HL-60/S4 (cell line): ENCODE results near the gene GSKIP.

Experiments used
- in situ Hi-C: fragments of 300-500 bp; cut with MboI; formaldehyde crosslinking; loops from 2 replicates; pipeline ENCODE4 v1.14.3; 2022; ENCODE audit warnings: low sequenced_read_pairs

The GSKIP gene

DNA sequence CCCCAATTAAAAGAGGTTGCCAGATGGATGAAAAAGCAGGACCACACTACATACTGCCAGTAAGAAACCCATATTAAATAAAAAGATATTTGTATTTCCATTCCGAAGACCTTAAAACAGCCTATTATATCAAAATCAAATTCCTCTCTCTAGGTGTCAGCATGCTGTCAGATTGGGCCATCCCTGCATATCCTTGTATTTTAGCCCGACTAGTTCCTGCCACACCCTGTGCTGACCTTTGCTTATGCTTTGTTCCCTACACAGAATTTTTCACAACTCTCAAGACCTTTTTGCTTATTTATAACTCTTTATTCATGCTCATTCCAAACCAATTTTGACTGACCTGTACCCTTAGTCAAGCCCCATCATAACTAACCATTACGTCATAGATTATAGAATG is 12.8 kb downstream of the GSKIP start:
- in situ Hi-C loops, result no loop called here

DNA sequence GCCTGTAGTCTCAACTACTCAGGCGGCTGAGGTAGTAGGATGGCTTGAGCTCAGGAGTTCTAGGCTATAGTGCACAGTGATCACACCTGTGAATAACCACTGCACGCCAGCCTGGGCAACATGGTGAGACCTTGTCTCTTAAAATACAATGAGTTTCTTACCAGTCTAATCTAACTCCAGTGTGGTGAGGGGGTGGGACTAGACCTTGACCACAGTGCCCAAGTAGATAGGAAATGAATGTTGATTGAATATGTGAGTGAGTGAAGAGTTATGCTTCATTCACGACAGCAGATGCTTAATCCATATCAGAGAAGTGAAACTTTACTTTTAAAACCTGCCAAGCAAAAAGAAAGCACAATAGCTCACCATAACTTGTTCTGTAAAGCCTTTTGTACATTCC is 17.4 kb downstream of the GSKIP start:
- in situ Hi-C loops, result no loop called here

DNA sequence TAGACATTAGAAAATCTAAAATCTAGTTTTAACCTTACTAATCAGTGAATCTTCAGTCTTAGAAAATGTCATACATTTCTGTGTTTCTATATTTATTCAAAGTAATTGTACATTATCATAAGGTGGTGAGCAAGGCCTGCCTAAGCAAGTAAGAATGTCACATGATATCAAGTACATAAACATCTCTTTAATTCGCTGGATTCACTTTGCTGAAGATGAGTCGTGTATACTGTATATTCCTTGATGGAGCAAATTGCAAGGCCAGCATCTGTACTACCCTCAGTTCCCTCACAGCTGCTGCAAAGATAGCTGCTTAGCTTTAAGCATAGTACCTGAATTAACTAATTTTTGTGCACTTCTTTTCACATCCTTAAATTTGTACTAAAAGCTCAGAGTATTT is 20.1 kb downstream of the GSKIP start:
- in situ Hi-C loops, result no loop called here

DNA sequence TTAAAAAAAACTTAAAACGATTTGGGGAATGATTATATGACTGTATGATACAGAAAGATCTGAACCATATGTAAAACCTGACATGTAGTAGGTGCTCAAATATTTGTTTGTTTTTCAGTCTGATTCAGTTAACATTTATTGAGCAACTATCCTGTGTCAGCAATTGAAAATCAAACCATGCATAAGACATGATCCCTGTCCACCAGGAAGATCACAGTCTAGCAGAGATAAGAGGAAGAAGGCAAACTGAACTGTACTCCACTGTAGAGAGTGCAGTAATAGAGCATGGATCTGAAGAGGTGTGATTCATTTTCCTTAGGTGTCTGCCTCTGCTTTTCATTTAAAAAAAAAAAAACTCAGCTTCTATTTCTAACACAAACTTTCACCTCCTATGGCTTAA is 20.7 kb downstream of the GSKIP start:
- in situ Hi-C loops, result no loop called here

DNA sequence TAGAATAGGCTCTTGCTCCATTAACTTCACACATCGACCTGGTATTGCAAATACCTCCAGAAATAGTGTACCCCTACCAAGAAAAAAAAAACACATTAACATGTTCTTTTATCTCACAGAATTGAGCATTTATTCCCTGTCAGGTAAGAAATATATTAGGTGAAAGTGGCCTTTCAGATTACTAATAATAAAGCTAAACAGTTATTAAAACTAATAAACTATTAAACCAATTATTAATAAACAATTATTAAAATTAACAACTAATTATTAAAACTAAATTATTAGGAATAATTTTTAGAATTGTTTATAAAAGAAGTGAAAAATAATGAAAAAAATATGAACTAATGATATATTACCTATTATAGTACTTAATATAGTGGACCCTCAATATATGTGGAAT is 21.4 kb downstream of the GSKIP start:
- in situ Hi-C loops, result no loop called here

DNA sequence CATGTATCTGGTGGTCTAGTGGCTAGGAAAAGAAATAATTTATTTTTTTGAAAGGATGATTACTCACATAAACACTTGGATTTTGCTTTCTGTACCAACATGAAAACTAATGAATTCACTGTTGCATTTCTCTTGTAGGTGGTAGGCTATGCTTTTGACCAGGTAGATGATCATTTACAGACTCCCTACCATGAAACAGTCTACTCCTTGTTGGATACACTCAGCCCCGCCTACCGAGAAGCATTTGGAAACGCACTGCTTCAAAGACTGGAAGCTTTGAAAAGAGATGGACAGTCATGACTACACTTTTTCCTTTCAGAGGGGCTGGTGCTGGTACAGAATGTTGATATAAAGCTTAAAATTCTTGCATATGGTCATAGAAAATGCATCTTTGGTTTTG is 22.1 kb downstream of the GSKIP start:
- in situ Hi-C loops, result no loop called here

DNA sequence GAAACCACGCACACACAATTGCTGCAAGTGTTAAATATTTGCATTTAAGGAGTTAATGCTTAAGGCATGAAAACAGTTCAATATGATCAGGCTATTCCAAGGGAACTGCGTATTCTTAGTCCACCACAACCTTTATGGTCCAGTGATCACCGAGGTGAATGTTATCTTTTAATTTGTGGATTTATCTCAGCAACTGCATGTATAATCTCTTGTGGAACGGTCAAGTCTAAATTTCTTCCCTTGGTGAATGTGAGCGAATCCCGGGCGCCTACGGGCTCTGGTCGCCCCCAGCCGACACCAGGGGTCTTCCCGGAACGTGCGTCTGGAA is 27.6 kb downstream of the GSKIP start:
- in situ Hi-C loops, result no loop called here

DNA sequence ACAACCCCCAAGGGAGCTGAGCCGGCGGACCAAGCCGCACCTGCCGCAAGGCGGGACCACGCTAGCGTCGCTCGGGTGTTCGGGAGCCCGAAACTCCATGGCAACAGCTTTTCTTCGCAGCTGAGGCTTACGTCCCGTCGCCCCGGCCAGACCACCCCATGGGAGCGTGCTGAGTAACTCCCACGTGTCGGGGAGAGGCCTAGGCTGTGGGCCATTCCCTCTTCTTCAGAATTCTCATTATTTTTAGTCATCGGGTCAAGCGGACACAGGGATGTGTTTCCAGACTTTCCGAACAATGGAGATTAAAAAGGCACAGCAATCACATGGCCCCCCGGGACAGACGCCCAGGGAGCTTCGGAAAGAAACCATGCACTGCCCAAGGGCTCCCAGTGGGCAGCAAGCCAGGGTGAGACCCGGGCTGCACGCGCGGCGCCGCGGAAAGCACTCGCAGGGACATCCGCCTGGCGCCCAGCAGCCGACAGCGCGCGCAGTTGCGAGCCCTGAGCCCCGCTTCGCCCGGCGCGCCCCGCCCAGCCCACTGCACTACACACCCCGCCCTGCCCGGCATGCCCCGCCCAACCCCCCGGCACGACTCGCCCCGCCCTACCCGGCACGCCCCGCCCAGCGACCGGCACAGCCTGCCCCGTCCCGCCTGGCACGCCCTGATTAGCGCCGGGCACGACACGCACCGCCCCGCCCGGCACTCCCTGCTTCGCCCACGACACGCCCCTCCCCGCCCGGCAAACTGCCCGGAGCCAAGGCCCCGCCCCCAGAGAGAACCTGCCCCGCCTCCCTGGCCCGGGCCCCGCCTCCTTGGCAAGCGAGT is 28.2 kb downstream of the GSKIP start:
- in situ Hi-C loops, result no loop called here

DNA sequence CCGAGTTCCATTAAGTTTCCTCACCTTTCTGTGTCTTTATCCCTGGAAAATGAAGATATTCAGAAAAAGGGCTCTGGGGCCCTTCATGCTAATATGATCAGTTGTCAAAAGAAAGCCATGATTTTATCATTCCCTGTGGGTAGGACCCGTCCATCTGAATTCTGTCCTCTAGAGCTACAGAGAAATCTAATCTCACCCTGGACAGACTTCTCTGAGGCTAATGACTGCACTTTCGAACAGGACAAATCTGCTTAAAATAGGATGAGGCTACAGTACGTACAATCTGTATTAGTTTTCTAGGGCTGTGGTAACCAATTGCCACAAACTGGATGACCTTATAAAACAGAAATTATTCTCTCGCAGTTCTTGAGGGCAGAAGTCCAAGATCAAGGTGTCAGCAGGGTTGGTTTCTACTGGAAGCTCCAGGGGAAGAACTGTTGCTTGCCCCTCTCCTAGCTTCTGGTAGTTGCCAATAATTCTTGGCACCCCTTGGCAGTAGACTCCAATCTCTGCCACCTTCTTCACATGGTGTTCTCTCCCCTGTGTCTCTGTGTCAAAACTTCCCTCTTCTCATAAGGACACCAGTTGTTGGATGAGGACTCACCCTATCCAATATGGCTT is 29.9 kb downstream of the GSKIP start:
- in situ Hi-C loops, result no loop called here

DNA sequence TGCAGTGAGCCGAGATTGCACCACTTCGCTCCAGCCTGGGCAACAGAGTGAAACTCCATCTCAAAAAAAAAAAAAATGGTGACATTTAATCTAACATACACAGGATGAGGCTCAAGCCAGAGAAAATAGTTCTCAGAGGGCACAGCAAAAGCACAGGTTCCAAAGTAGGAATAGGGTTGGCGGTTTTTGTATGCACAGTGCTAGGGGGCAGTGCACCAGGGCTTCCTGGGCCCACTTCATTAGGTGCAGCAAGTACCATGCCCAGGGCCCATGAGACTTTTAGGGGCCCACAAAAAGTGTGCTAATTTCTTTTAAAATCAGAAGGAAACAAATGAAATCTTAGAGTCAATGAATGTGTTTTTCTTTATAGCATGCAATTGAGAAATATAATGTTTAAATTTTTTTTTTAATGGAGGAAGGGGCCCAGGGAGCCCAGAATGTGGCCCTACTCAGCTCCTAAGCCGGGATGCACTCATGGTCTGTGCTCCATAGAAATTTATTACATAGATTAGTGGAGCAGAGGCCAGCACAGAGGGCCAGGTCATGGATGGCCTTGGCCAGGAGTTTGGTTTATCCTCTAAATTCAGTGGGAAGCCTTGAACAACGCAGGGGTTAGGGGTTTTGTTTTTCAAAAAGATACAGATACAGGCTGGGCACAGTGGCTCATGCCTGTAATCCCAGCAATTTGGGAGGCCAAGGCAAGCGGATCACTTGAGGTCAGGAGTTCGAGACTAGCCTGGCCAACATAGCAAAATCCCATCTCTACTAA is 30.9 kb downstream of the GSKIP start:
- in situ Hi-C loops, result no loop called here

DNA sequence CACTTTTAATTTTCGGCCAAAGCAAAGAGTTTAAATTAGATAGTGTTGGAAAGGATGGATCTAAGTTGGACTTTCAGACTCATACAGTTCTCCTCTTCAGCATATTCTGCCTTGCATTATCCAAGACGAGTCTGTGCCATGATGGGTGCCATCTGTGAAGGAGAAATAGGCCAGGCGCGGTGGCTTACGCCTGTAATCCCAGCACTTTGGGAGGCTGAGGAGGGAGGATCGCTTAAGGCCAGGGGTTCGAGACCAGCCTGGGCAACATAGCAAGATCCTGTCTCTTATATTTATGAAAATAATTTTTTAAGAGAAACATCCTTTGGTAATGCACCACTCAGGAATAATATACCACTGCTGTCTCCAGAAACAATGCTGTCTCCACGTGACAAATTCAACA is 35.1 kb downstream of the GSKIP start:
- in situ Hi-C loops, result no loop called here

DNA sequence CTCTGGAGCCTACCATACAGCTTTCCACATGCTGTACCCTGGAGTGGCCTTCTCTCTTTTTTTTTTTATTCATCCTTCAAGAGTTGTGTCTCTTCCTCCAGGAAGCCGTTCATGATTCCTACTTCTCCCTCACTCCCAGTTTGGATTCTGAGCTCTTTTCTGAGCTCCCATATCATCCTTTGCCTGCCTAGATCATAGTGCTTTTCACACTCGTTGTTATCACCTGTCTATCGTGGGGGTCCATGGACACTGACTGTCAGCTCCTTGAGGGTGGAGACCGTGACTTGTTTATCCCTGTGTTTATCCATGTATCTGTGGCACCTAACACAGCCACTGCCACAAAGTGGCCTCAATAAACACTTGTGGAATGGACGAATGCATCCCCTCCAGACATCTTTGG is 35.6 kb downstream of the GSKIP start:
- in situ Hi-C loops, result no loop called here

DNA sequence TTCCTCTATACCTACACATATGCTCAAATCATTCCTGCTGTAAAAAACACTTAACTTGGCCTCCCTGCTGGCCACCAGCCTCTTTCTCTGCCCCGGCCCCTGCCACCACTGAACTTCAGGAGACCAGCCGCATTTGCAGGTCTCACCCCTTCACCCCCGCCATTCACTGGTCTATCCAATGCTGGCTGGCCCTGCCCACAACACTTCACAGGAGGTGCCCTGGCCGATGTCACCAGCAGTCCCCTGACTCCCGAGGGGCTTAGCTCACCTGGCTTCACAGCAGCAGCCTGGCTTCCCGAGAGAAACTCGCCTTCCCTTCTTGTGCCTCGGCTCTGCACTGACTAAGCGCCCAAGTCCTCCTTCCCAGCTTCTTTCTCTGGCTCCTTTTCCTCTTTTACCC is 36.1 kb downstream of the GSKIP start:
- in situ Hi-C loops, result no loop called here

DNA sequence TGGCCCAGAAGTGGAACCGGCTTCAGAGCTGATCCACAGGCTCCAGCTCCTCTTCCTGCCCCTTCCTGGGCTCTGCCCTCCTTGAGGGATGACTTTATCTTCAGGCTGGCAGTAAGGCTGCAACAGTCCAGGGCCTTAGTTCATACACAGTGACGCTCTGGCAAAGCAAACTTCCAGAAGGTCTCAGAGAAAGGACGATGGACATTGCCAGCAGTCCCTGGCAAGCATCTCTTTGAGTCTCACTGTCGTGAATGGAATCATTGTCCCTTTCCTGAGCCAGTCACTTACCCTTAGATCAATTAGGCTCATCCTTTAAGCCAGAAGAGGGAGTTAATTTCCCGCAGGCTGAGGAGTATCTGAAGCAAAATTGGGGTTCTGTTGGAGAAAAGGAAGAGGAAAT is 37.2 kb downstream of the GSKIP start:
- in situ Hi-C loops, result no loop called here

DNA sequence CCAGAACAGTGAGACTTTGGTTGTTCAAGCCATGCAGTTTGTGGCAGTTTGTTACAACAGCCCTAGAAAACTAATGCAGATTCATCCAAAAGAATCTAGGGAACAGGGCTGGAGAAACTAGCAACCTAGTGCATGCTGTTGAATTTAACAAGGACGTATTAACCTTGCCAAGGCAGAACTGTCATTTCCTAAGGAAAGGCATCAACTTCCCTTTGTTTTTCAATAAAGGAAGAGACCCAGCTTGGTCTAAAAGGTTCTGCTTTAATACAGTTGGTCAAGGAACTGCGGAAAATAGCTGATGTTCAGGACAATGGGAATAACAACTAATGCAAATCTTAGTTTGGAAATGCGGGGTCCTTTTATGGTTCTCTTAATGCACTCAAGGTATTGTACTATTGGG is 40.1 kb downstream of the GSKIP start:
- in situ Hi-C loops, result no loop called here

DNA sequence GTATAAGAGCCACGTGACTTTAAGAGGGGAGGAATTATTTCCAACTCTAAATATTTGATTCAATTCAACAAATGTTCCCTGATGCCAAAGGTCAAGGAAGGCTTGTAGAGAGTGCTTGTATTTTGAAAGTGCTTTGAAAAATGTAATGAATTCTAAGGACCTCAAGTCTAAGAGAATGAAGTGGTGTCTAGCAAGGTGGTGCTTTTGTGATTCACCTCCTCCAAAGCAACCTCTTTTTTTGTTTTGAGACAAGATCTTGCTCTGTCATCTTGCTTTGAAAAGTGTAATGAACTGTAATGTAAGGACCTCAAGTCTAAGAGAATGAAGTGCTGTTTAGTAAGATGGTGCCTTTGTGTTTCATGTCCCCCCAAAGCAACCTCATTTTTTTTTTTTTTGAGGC is 42.4 kb downstream of the GSKIP start:
- in situ Hi-C loops, result no loop called here

DNA sequence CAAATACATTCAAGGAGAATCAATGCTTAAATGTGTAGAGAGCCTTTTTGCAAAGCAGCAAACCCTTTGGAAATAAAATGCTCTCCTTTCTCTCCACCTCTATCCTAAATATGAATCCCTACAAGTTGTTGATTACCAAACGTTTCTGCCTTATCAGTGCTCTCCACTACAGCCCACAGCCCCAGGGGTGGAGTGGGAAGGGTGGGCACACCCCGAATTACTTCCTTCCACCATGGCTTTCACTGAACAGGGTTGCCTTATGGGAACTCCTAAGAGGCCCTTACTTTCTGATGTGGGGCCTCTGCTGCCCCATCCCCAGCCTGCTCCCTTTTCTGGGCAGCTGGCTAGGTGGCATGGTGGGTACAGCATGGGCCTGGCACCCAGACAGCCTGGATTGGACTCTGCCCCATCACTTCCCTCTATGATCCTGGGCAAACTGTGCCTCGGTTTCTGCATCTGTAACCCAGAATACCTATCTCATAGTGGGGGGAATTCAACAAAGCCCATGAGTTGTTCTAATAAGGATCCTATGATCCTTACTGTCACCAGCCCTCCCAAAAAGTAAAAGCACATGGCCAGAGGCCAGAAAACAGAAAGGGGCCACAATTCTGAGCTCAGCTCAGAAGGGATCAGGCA is 44.7 kb downstream of the GSKIP start:
- in situ Hi-C loops, result no loop called here

DNA sequence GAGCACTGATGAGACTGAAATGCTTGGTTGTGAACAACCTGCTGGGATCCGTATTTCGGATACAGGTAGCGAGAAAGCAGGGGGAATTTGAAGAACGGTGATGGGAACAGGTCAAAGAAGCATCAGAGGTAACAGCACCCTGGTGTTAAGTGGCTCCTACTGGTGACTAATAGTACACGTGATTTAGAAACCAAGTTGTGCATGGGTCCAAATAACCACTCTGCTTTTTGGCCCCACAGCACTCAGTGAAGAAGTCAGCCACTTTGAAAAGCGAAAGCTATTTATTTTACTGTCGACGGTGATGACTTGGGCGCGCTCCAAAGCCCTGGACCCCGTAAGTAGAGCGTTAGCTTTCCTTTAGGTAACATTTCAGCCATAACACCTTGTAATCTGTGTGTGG is 45.3 kb downstream of the GSKIP start:
- in situ Hi-C loops, result no loop called here

DNA sequence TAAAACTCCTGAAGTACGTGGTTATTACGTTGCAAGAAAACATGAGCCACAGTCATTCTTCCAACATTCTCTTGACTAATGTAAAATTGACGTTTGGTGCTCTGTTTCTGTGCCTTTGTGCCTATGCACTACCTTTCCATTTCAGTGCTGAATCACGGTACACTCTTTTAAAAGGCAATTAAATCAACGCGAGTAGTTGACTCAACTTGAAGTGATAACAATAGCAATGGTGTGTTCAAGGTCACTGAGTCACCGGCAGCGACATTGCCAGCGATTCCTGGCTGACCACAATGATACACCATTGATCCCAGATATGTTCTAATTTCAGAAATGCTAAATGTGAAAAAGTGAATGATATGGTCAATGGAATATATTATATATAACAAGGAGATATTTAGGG is 46.4 kb downstream of the GSKIP start:
- in situ Hi-C loops, result no loop called here

DNA sequence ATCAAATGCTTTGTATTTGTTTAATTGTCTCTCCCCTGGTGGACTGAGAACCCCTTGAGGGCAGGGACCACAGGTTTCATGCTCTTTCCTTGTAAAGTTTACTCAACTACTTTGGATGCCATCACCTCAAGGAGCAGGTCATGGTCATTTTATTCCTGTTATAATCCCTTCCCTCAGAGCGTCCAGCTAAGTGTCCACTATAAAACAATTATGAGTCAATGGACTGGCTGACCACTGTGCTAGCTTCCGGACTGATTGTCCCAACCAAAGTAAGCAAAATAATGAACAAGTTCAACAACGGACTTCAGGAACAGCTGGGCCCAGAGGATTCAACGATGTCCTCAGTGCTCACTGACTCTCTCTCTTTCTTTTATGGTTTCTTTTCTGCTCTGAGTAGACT is 46.8 kb downstream of the GSKIP start:
- in situ Hi-C loops, result no loop called here

DNA sequence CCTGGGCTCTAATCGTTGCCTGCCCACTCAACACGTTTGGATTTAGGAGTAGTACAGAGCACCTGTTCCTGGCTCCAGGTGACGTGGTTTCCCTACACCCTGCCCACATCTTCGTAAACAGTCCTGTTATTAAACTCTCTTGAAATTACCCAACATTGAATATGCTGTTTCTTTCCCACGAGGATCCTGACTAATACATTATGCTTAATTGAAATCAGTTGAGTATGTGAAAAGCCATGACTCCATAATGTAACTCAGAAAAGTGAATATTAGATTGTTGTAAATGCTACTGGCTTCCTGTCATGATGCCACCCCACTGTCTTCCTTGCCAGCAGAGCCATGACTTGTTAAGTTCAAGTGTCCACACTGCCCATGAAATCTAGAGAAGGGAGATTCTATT is 50.2 kb downstream of the GSKIP start:
- in situ Hi-C loops, result no loop called here

DNA sequence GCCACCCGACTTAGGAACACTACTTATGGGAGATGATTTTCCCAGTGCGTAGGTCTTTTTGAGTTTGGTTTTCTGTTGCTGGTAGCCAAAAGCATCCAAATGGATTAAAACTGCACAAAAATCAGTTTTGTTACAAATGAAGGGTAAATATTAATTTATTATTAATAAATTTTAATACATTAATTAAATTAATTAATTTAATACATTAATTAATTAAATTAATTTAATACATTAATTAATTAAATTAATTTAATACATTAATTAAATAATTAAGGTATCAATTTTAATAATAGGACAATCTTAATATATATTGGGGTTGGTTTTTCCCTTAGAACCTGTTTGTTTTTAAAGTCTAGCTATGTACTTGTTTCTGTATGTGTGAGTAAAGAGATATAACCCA is 52.2 kb downstream of the GSKIP start:
- in situ Hi-C loops, result no loop called here
